ENCODE results near the gene IPO4.

The IPO4 gene

GRCh38 chr14:24172261-24172860 is 16.3 kb downstream of the IPO4 start:
- no peak for DNase-seq (ENCODE audit: low spot score)

GRCh38 chr14:24171422-24172260 is 17.0 kb downstream of the IPO4 start, which contains the start of gene REC8:
Gene REC8 (plus strand): TSS chr14:24172080. CDS start chr14:24172553, 473 bp downstream.
- DNase-seq (ENCODE audit: low spot score) = peak; percentile 73

DNA sequence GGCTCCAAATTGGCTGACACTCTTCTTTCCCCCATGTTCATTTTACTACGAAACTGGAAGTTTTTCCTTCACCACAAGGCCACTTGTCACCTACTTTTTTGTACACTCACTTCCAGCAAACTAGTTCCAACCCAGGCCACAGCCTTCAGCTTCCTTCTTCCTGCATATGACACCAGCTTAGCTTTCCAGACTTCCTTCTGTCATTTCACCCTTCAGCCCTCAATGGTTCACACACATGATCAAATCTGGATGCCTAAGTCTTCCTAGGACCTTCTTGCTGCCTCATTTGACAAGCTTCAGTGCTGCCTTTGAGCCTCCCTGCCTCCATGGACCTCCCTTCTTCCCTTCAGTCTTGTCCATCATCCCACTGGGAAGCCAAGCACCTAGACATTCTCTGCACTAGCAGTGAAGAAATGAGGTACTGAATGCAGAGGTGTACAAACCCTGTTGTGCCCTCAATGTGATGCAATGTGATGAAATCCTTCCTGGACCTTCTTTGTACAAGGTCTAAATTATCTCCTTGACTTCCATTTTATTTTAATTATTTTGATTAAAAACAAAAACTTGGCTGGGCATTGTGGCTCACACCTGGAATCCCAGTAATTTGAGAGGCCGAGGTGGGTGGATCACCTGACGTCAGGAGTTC is 21.0 kb downstream of the IPO4 start:
- DNase-seq (ENCODE audit: low spot score) = no peak

DNA sequence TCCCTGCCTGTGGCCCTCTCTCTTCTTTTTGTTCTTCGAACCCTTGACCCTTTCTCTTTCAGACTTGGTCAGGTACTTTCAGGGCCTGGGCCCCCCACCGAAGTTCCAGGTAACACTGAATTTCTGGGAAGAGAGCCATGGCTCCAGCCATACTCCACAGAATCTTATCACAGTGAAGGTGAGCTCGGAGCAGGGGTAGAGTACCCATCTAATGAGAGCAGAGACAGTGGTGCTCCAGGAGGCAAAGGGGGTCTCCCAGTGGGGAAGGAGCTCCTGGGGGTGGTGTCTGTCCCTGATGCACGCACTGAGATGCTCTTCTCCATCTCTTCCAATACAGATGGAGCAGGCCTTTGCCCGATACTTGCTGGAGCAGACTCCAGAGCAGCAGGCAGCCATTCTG is 22.8 kb downstream of the IPO4 start:
- DNase-seq (ENCODE audit: low spot score) = no peak

- DNase-seq (ENCODE audit: low spot score) = no peak
Measured at GRCh38 chr14:24164518-24164991, 24.1 kb downstream of the IPO4 start.

GRCh38 chr14:24162093-24162492 is 26.5 kb downstream of the IPO4 start:
- no peak for DNase-seq (ENCODE audit: low spot score)

- DNase-seq (ENCODE audit: low spot score) = peak; percentile 97
Measured at GRCh38 chr14:24160850-24161804, 27.5 kb downstream of the IPO4 start, which contains the start of gene IRF9. Gene IRF9 (plus strand): TSS chr14:24161265. CDS start chr14:24162145, 880 bp downstream.

DNA sequence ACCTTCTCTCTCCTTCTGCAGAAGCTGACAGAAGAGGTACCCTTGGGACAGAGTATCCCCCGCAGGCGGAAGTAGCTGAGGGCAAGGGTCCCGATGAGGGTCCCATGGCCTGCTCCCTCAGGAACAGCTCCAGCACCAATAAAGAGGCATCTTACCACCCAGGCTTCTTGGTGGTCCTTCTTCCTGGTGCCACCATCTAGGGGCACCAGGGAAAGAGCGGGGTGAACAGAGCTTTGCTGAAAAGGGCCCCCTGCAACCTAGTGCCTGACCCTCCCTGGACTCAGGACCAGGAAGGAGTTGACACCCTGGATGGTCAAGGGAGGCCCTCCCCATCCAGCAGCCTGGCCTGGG is 28.1 kb downstream of the IPO4 start:
- no peak for DNase-seq (ENCODE audit: low spot score)

DNA sequence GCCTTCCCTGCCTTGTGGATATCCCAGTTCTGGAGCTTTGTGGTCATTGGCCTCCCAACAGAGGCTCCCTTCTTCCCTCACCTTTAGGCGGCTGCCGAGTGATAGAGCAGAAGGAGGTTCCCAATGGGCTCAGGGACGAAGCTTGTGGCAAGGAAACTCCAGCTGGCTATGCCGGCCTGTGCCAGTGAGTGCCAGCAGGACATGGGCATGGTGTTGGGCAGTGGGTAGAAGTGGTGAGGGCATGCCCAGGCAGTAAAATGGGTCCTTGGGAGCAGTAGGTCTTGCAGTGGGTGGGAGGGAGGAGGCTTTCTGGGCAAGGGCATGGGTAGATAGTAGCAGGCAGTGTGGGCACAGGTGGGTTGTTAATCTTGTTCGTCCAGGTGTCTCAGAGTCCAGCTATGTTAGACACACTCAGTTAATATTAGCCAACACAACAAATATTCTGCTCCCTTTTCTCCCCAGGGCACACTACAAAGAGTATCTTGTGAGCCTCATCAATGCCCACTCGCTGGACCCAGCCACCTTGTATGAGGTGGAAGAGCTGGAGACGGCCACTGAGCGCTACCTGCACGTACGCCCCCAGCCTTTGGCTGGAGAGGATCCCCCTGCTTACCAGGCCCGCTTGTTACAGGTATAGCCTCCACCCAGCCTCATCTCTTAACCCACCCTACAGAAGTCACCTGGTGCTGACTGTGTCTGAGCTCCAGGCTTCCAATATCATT is 28.7 kb downstream of the IPO4 start:
- no peak for DNase-seq (ENCODE audit: low spot score)

DNA sequence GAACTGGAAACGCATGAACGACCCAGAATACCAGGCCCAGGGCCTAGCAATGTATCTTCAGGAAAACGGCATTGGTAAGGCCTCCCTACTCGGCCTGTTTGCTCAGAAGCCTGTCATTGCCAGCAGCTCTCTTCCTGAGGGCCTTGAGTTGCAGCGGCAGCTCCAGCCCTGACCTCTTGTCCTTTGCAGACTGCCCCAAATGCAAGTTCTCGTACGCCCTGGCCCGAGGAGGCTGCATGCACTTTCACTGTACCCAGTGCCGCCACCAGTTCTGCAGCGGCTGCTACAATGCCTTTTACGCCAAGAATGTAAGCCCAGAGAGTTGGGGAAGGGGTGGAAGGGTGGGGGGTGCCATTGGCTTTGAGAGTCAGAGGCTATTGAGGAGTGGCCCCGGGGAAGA is 31.3 kb downstream of the IPO4 start:
- no peak for DNase-seq (ENCODE audit: low spot score)

GRCh38 chr14:24156840-24157239 is 31.8 kb downstream of the IPO4 start:
- DNase-seq (ENCODE audit: low spot score) = no peak

GRCh38 chr14:24155100-24155499 is 33.5 kb downstream of the IPO4 start:
- no peak for DNase-seq (ENCODE audit: low spot score)

DNA sequence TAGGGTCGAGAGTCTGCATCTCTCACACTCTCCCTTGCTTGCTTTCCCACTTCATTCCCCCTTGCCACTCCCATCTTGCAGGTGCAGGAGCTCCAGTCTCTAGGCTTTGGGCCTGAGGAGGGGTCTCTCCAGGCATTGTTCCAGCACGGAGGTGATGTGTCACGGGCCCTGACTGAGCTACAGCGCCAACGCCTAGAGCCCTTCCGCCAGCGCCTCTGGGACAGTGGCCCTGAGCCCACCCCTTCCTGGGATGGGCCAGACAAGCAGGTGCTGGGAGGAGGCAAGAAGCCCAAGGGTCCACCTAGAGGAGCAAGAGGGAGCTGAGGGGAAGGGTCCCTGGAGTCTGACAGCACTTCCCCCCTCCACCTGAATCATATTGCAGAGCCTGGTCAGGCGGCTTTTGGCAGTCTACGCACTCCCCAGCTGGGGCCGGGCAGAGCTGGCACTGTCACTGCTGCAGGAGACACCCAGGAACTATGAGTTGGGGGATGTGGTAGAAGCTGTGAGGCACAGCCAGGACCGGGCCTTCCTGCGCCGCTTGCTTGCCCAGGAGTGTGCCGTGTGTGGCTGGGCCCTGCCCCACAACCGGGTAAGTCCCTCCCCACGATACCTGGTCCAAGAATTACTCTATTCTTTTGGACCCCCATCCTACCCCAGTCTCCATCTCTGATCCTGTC is 37.1 kb downstream of the IPO4 start:
- no peak for DNase-seq (ENCODE audit: low spot score)

DNA sequence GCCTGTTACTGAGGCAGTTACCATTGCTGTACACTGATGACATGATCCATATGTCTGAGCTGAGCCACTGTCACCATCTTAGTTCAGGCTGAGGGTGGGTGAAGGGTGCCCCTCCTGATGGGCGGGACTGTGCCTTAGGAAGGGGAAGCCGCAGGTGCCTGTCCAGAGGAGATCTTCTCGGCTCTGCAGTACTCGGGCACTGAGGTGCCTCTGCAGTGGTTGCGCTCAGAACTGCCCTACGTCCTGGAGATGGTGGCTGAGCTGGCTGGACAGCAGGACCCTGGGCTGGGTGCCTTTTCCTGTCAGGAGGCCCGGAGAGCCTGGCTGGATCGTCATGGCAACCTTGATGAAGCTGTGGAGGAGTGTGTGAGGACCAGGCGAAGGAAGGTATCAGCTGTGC is 37.6 kb downstream of the IPO4 start:
- DNase-seq (ENCODE audit: low spot score) = no peak

DNA sequence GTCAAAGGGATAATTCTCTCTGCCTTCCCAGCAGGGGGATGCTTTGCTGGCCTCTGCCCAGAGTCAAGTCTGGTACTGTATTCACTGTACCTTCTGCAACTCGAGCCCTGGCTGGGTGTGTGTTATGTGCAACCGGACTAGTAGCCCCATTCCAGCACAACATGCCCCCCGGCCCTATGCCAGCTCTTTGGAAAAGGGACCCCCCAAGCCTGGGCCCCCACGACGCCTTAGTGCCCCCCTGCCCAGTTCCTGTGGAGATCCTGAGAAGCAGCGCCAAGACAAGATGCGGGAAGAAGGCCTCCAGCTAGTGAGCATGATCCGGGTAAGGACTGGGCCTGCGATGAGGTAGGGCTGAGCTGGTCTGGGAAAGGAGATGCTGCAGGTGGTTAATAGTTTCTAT is 38.0 kb downstream of the IPO4 start:
- no peak for DNase-seq (ENCODE audit: low spot score)

DNA sequence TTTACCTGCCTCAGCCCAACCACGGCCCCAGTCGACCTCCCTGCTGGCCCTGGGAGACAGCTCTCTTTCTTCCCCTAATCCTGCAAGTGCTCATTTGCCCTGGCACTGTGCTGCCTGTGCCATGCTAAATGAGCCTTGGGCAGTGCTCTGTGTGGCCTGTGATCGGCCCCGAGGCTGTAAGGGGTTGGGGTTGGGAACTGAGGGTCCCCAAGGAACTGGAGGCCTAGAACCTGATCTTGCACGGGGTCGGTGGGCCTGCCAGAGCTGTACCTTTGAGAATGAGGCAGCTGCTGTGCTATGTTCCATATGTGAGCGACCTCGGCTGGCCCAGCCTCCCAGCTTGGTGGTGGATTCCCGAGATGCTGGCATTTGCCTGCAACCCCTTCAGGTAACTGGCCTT is 38.6 kb downstream of the IPO4 start:
- no peak for DNase-seq (ENCODE audit: low spot score)

DNA sequence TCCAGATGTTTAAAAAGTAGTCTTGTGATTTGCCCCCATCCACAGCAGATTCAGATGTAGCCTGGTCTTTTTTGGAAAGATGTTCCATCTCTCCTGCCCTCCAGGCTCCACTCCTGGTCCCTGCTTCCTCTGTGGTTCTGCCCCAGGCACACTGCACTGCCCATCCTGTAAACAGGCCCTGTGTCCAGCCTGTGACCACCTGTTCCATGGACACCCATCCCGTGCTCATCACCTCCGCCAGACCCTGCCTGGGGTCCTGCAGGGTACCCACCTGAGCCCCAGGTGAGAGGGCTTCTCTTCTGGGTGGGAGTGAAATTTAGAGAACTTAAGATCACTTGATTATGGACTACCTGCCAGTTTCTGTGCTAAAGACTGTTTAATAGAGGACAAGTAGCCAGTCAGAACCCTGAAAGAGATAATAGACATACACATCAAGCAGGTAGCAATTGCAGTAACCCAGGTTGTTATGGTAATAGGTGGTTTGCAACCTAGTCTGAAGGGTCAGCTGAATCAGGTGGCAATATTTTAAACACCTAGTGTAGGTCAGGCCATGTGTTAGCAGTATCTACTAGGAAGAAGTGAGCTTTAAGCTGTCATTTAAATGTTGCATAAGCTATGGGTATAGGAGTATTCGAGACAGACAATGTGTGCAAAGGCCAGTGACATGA is 39.2 kb downstream of the IPO4 start:
- DNase-seq (ENCODE audit: low spot score) = no peak

GRCh38 chr14:24147761-24148428 is 40.7 kb downstream of the IPO4 start:
- DNase-seq (ENCODE audit: low spot score) = no peak

DNA sequence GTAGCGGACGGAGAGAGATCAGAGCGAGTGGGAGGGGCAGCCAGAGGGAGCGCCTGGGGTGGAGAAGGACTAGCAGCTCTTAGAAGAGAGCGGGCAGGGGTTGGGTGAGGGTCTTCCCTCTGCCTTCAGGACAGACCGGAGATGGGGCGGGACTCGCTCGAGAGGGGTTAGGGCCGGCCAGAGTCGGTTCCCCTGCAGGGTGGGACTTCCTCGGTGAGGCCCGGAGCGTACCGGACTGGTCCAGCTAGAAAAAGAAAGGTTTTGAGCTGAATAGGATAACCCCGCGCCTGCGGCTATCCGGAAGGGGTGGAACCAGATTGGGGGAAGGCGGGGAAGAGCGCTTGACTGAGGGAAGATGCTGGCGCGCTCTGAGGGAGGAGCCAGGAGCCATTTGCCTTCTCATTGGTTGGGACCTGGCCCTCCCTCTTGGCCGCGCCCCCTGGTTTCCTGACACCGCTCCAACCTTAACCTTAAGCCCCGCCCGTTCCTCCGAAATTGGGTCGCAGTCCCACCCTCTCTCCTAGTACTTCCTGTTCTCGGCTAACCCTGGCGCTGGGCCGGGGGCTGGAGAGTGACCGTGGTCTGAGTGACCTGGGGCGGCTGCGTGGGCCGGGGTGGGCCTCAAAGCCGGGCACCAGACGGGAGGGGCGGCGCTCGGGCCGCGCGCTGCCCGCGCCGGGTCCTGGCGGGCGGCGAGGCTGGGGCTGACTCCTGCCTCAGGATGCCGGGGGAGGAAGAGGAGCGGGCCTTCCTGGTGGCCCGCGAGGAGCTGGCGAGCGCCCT is 41.4 kb downstream of the IPO4 start, which contains the start of gene RNF31:
TSS of gene RNF31 (plus strand) at position 521 of the 783 bp plus-strand sequence. CDS start at position 722, 201 bp downstream.
- DNase-seq (ENCODE audit: low spot score) = peak; percentile 98
